GM18873 (cell line): ENCODE results near the gene ISM1.

Experiments used
- ATAC-seq: cut with Tn5 transposase; IDR thresholded peaks from one replicate; pipeline ENCODE4 v1.9.1; 2021; ENCODE audit warnings: mild to moderate bottlenecking, moderate library complexity, moderate number of reproducible peaks; ENCODE audit not compliant: unreplicated experiment, low FRiP score

Gene ISM1

DNA sequence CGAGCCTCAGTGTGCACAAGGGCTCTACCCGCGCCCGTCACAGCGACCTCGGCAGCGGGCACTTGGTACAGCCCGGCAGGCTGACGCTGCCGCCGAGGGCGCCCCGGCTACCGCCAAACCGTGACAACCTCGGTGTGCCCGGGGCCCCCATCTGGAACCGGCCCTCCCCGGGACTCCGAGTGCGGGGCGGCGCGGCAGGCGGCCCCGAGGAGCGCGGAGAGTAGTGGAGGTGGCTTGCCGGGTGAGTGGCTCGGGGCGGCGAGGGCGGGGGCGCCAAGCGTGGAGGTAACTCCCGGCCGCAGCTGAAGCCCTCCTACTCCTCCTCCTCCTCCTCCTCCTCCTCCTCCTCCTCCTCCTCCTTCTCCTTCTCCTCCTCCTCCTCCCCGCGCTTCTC, at the start of gene ISM1:
Gene ISM1, plus strand, starts transcription at position 371 of the 394 bp plus-strand sequence. CDS start 503 bp downstream, outside the sequence.
- no peak for ATAC-seq

DNA sequence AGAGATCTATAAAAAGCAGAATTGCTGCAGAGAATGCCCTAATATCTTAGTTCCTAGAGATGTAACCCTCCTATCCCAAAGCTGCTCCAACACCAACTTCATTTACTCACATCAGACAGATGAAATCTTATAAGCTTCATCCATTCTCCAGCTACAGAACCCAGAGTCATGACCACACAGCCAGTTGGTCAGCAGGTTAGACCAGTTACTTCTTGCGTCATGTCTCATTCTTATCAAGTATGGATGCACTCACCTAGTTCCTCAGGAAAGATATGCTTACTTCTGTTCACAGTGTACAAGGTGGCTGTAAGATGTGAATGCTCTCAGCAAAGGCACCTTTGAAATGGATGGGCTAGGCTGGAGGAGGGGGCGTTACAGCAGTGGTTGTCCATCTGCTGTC, 47.9 kb upstream of the ISM1 start:
- no peak for ATAC-seq

DNA sequence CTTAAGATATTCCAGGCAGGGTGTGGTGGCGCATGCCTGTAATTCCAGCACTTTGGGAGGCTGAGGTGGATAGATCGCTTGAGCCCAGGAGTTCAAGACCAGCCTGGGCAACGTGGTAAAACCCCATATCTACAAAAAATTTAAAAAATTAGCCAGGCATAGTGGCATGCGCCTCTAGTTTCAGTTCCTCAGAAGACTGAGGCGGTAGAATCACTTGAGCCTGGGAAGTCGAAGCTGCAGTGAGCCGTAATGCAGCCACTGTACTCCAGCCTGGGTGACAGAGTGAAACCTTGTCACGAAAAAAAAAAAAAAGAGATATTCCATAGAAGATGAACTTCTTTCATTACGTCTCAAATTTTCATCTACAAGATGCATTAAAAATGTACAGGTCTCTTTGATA, 46.7 kb upstream of the ISM1 start:
- peak; percentile 49 for ATAC-seq

DNA sequence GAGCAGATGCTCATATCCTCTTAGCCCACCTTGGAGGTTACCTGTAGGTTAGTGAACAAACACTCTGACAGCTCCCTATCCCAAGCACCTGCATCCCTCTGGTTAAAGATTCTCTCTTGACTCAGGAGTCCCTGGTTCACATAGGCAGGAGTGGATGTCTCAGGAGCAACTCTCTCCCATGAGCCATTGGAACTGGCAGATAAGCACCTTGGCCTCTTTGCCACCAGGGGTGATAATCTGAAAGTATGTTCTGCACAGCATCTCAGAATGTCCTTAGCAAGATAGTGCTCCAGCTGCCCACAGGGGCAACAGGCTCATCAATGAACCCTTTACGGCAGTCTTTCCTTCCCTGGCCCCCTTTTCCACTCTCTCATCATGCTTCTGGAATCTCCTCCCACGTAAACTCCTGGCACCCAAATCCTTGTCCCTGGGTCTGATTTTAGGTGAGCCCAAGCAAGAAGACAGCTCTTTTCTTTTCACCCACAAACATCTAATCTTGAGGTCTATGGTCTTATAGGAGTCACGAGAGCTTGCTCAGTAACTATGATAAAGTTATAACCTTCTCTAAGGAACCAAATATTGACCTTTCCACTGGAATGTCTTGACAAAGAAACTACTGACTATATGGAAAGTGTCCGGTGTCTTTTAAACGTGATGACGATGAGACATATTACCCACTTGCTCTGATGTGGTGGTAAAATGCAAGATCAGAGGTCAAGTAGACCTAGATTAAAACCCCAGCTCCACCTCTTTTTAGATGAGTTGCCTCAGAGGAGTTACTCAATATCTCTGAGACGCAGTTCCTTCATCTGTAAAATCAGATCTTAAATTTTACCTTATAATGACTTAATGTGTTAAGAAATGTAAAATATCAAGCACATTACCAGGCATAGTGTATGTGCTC, 39.8 kb upstream of the ISM1 start:
- ATAC-seq = no peak

DNA sequence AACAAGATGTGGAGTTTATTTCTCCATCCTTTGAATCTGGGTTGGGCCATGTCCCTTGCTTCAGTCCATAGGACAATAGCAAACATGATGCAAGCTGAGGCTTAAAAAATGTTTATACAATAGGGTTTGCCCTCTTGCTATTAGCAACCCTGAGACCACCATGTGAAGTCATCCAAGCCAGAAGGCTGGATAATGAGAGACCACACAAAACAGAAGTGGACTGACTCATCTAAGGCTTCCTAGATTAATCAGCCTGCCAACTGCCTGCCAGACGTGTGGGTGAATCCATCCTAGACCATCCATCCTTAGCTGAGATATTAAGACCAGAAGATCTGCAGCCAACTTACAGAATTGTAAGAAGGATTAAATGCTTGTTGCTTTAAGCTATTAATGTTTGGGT, 38.1 kb upstream of the ISM1 start:
- peak; percentile 75 for ATAC-seq

DNA sequence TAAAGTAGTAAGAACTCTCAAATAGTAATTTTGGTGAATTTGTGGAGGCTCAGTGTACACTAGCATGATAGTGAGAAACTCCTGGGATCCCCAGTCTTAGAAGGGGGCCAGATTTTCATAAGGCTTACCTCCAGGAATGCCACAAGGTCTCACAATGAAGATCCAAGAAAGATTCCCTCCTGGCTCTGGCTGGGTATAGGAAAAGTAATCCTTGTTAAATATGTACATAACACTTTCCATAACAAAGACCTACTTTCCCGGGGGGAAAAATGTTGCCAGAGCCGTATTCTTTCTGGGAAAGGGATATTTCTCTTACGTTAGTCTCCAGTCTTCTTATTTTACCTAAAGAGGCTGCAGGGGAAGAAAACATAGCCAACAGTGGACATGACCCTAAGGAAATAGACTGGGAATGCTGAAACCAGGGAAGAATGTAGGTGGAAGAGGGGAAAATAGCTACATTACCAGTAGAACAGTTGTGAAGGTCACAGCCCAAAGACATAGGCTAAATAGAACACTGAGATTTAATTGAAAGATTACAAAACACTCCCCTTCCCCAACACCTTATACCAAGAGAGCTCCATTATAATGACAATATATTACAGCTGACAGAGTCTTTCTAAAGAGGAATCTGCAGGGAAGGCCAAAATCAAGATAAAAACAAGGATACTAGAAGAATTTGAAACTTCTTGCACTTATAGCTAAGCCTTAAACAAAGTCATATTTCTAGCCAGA, 34.9 kb upstream of the ISM1 start:
- no peak for ATAC-seq

DNA sequence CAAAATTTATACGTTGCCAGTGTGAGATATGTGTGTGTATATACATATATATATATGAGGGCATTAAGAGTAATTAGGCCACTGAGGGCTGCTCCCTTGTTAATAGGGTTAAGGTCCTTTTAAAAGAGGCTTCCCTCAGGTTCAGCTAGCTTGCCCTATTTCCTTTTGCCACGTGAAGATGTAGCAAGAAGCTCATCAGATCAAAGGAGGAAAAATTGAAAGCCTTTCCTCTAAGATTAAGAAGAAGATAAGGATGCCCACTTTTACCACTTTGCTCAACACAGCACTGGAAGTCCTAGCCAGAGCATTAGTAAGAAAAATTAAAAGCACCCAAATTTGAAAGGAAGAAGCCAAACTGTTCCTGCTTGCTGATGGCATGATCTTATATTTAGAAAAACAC, 33.2 kb upstream of the ISM1 start:
- no peak for ATAC-seq

DNA sequence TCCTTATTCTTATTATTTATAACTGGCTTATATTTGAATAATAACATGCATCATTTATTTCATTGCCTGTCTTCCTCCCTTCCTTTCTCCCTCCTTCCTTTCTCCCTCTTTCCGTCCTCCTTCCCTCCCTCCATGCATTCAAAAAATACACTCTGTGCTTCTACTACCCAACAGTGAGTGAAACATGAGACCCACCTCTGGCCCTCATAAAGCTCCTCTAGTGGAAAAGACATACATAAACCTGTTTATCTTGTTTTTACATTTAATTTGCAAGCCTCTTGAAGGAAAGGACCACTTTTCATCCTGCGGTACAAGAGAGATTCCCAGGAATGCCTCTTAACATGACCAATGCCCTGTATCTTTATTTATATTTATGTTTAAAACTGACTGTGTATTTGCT, 21.8 kb upstream of the ISM1 start:
- ATAC-seq = no peak

DNA sequence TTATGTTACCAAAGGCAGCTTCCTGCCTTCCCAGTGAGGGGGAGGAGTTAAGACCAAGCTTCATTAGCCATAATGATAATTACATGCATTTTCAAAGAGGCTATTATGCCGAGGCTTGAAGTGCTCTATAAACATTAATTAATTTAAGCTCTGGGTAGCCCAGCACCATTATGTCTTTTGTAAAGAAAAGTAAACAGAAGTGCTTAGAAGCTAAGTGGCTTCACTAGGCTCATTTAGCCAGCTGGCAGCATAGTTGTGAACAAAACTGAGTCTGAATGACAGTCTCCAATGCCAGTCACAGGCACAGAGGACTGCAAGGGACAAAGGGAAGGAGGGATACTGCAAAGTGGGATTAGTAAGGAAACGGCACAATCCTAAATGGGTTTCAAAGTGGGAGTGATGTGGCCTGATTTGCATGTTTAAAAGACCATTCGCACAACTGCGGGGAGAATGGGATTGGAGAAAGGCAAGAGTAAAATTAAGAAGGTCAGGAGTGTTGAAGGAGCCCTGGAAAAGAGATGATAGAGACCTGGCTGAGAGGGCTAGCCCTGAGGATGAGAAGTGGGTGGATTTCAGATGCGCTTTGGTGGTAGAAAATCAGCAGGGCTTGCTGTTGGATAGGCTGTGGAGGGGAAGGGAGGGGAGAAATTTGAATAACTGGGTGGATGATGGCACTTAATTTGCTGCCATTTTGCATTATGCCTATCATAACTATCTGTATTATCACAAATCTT, 20.1 kb upstream of the ISM1 start:
- no peak for ATAC-seq

DNA sequence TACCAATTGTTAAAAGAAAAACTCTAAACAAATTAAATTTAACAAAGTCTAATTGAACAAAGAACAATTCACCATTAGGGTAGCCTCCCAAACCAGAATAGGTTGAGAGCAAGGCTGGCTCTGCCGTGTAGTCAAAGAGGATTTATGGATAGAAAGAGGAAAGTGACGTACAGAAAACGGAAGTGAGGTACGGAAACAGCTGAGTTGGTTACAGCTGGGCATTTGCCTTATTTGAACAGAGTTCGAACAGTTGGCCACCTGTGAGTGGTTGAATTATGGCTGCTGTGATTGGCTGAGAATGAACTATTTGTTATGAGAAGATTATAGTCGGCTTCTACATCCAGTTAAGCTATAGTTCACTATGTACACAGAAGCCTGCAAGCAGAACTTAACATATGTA, 18.5 kb upstream of the ISM1 start:
- no peak for ATAC-seq

DNA sequence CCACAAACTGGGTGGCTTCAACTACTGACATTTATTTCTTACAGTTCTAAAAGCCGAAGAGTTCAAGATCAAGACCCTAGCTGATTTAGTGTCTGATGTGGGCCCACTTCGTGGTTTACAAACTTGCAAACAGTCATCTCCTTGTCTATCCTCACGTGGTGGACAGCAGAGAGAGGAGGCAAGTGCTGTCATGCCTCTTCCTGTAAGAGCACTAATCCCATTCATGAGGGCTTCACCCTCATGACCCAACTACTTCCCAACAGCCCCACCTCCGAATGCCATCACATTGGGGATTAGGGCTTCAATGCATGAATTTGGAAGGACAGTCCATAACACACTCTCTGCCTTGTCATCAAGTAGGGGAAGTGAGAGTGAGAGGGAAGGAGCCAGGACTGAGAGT, 15.6 kb upstream of the ISM1 start:
- ATAC-seq = no peak

DNA sequence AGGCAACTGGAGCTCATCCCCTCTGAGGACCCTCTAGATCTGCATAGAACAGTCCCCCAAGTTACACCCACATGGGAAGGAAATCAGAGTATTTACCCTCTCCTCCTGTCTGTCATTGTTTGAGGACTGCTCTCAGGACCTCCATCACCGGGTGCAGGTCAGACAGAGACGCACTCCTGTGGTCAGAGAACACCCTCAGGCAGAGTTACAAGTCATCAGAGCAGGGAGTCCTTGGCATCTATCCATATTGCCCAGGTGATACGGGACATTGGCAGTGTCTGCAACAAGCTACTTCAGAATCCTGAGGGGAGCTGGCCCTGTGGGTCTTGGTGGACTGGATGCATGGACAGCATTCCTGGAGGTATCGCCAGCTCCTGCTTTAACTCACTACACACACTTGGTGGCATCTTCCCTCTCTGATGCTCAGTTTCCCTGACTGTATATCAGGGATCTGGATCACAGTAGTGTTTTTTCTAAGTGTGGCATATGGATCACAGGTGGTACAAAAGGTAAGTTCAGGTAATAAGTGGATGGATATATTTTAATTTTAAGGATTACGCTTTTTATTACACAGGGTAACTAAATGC, 15.1 kb upstream of the ISM1 start:
- no peak for ATAC-seq

DNA sequence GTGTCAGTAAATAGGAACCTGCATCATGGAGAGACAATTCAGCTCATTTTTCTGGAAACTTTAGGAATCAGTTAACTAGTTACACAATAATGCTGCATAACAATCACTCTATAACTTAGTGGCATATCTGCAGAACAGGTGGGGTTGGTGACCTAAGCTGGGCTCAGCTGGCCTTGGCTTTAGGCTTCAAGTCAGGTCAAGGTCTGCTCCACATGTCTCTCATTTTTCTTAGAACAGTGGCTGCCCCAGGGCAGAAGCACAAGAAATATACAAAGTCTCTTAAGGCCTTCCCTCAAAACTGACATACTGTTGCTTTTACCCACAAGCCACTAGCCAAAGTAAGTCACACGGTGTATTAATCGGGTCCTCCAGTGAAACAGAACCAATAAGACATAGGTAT, 14.1 kb upstream of the ISM1 start:
- ATAC-seq = no peak

DNA sequence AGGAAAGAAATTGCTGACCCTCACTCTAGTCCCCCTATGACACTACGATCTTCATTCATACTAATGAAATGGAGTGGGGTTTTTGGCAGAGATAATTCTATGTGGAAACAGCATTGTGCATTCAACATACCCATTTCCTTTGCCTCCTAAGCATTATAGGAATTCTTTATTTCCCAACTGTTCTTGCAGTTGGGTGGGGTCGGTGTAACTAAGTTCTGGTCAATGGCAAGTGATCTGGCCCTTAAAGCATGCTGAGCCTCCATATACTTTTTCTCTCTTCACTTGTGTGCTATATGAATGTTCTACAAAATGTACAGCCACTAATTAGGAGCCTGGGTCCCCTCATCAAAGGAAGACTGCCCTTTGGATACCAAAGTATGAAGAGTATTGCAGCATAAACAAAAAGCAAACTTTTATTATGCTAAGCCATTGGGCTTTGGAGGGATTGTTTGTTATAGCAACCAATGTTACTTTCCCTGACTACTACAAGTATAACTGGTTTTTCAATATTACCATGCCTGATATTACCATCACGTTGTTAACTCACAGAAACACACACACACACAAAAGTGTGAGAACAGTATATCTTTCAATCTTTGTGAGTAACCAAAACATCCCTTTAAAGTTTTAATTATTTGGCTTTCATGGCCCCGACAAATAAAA, 9.0 kb upstream of the ISM1 start:
- ATAC-seq = no peak

DNA sequence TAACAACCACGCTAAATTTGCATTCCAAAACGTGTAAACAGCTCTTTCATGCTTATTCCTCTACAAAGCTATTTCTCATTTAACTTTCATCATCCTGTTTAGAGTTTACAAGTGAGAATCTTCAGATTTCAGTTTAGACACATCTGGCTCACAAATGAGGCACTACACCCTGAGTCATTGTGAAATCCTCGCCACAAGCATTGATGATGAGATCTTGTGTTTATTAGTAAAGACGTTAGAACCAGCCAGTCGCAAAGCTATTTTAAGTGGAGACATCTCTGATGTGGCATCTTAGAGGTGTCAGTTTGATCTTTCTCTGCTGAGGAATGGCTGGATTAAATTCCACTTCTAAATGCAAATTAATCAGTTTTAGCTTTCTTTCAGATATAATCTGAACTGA, 8.3 kb upstream of the ISM1 start:
- no peak for ATAC-seq

DNA sequence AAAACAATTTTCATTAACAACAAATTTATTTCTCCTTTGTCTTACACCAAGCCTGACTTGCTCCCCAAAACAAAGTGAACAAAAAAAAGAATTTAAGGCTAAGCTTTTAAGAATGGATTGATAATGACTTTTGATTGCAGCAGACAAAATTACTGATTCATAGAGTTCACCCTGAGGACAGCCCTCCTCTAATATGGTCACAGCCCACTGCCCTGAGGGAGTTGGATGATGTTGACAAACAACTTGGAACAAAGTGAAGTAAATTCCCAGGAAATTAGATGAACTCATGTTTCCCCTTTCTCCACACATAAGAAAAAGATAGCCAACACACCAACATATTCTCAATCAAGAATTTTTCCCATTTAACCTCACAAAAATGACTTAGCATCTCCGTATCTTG, 7.7 kb upstream of the ISM1 start:
- no peak for ATAC-seq

DNA sequence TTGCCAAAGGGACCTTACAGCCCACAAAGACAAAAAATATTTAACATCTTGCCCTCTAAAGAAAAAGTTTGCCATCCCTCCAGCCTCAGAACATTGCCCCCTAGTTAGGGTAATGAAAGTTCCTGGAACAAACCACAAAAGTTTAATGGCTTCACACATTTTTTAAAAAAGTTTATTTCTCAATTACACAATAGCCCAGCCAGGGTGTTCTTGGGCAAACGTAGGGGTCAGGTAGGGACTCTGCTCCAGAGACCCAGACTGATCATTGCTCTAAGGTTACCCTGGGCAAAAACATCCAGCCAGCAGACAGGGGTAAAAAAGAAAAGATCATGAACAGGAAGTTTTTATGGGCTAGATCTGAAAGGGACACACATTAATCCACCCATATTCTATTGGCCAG, 4.5 kb upstream of the ISM1 start:
- ATAC-seq = no peak

DNA sequence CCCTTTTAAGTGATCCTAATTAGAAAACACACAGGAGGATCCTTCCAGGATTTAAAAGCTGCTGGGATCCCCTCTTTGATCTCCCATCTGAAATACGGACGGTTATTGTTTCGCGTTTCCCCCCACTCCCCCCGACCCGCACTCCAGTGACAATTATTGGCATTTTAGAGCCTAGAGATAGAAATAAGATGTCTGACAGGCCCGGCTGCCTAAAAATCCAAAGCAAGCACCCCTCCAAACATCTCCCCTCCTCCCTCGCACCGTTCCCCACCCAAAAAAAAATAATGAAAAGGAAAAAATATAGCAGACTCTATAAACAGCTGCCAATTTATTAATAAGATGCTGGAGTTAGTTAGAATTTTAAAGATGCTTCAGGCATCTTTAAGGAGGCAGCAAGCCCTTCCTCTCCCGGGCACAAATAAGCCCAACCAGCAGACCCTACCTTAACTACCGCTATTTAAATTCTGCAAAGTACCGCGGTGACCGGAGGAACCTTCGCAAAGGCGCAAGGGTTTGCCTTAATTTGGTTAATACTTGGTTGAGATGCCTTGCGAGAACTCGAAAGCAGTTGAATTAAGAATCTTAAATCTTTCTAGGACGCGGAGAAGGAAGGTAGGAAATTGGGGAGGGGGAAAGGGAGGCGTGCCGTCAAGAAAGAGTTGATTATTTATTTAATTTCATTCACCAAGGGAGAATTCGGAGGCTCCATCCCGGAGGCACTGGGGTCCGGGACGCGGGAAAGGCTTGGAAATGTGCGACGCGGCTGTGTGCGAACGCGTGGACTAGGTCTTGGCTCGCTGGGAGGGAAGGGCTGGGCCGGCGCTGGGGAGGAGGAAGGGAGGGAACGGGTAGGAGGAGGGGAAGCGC, 1.5 kb upstream of the ISM1 start:
- ATAC-seq = no peak

DNA sequence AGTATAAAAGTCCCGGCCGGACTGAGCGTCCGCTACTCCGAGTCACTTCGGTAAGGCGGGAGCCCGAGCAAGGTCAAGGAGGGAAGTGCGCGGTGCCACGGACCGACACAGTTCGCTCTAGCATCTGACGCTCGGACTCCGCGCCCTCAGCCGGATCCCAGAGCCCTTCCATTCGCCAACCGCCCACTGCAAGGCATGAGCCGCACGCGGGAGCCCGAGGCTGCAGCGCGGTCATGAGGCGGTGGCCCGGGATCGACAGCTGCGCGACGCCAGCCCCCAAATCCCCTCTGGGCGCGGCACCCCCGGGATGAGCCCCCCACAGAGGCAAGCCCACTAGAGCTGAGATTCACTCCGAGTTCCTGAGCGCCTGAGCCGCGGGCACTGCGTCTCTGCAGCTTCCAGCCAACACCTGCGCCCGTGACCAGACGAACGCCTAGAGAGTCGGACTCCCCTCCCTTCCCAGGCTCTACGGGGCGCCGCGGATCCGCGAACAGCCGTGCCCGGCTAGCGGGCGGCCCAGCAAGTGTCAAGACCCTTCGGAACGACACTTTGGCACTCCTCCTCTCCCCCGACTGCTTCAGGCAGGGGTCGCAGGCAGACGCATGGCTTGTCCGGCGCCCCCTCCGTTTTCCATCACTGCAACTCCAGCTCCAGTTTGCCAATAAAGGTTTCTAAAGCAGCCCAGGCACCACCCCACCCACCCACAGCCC, 725 bp upstream of the ISM1 start:
- no peak for ATAC-seq
